Keratinocyte (primary cell): ENCODE data around the gene CD53. TPM values are rescaled to one million over a fixed set of nuclear protein-coding genes. Genes with fewer than 3 reads are reported as not detected.

Experiments
- DNase-seq: peaks from one replicate; pipeline ENCODE4 v3.0.0-alpha.2; 2011; ENCODE audit warnings: low read depth, missing footprints, low spot score
- FAIRE-seq: peaks from 2 replicates; lab custom pipeline; 2011; peaks lifted over from hg19 to GRCh38; lab: Jason Lieb, UNC
- H2AFZ ChIP-seq: 2 replicates; pipeline ENCODE4 v1.6.0; 2012; ENCODE audit warnings: low read length, control low read depth, inconsistent platforms; ENCODE audit not compliant: control insufficient read depth
- H3K27ac ChIP-seq: 2 replicates; pipeline ENCODE4 v1.5.1; 2011; ENCODE audit warnings: low read length; ENCODE audit not compliant: control insufficient read depth, insufficient read depth
- H3K27me3 ChIP-seq: 3 replicates; pipeline ENCODE4 v1.6.0; 2011; ENCODE audit warnings: low read length; ENCODE audit not compliant: control insufficient read depth, insufficient read depth; ENCODE audit errors: extremely low read depth
- H3K36me3 ChIP-seq, 2 experiments: 2 replicates in 1 of 2; 3 replicates in 1 of 2; pipeline ENCODE4 v1.5.1; 2011; ENCODE audit warnings: low read length in 2 of 2, mild to moderate bottlenecking in 1 of 2; ENCODE audit not compliant: control insufficient read depth in 2 of 2, insufficient read depth in 2 of 2; ENCODE audit errors: extremely low read depth in 1 of 2
- H3K4me1 ChIP-seq: 3 replicates; pipeline ENCODE4 v1.5.1; 2011; ENCODE audit warnings: low read length; ENCODE audit not compliant: control insufficient read depth, insufficient read depth; ENCODE audit errors: extremely low read depth
- H3K4me2 ChIP-seq: 3 replicates; pipeline ENCODE4 v1.6.0; 2011; ENCODE audit warnings: low read depth, low read length; ENCODE audit not compliant: control insufficient read depth, insufficient read depth; ENCODE audit errors: extremely low read depth
- H3K4me3 ChIP-seq, 3 experiments: fragments of 200-600 bp in 1 of 3; sonication (generic) in 1 of 3; 2 replicates in 2 of 3; 3 replicates in 1 of 3; pipeline ENCODE4 v1.5.1; 2011 to 2016; ENCODE audit warnings: low read length in 3 of 3, mild to moderate bottlenecking in 3 of 3, control low read depth in 2 of 3, inconsistent platforms in 1 of 3, low read depth in 1 of 3, mixed read lengths in 1 of 3, mixed run types in 1 of 3, moderate library complexity in 1 of 3; ENCODE audit not compliant: control insufficient read depth in 2 of 3, insufficient read depth in 2 of 3; ENCODE audit errors: extremely low read depth in 1 of 3
- H3K79me2 ChIP-seq: 2 replicates; pipeline ENCODE4 v1.6.0; 2012; ENCODE audit warnings: low read length; ENCODE audit not compliant: control insufficient read depth, insufficient read depth
- H3K9ac ChIP-seq: 3 replicates; pipeline ENCODE4 v1.6.0; 2011; ENCODE audit warnings: low read length; ENCODE audit not compliant: control insufficient read depth, insufficient read depth; ENCODE audit errors: extremely low read depth
- H3K9me1 ChIP-seq: 3 replicates; pipeline ENCODE4 v1.6.0; 2011; ENCODE audit warnings: low read length; ENCODE audit not compliant: control insufficient read depth, insufficient read depth; ENCODE audit errors: extremely low read depth
- H3K9me3 ChIP-seq: 2 replicates; pipeline ENCODE4 v1.5.1; 2012; ENCODE audit warnings: low read depth, low read length; ENCODE audit not compliant: control insufficient read depth
- H4K20me1 ChIP-seq: 3 replicates; pipeline ENCODE4 v1.6.0; 2011; ENCODE audit warnings: low read length; ENCODE audit not compliant: control insufficient read depth, insufficient read depth; ENCODE audit errors: extremely low read depth
- EZH2 ChIP-seq: IDR thresholded peaks from one replicate; pipeline ENCODE4 v1.6.1; 2012; ENCODE audit warnings: inconsistent platforms, mild to moderate bottlenecking, low read length, moderate library complexity
- dilution Hi-C: fragments of 300-500 bp; cut with MboI; formaldehyde crosslinking; loops from one replicate; pipeline ENCODE4 v1.7.0; 2020; ENCODE audit warnings: low sequenced_read_pairs; ENCODE audit not compliant: extremely low pct_ligation_motif_present
- polyA plus RNA-seq, 5 experiments: library from polyadenylated mRNA; depleted of rRNA in 3 of 5; stranded (reverse) in 3 of 5; stranded (forward) in 1 of 5; unstranded in 1 of 5; fragments of >200 nt; gene quantifications; 1 replicate in 1 of 5; 2 replicates in 3 of 5; 3 replicates in 1 of 5; pipeline versions ENCODE4 v1.2.1 to v1.2.3, GENCODE V29; 2011 to 2012; ENCODE audit warnings: missing spikeins in 2 of 5, low read depth in 1 of 5, low replicate concordance in 1 of 5
- TF ChIP-seq, protein P1 (sequence below), 3 experiments: IDR thresholded peaks in 1 of 3; conservative IDR thresholded peaks in 1 of 3; optimal IDR thresholded peaks in 1 of 3; 2 replicates in 2 of 3; 3 replicates in 1 of 3; pipeline versions ENCODE3 to v1.5.1; 2011; ENCODE audit warnings: low read length in 3 of 3, mild to moderate bottlenecking in 3 of 3, moderate library complexity in 2 of 3, control low read depth in 1 of 3, inconsistent platforms in 1 of 3; ENCODE audit not compliant: insufficient read depth in 2 of 3; ENCODE audit errors: extremely low read depth in 1 of 3

The CD53 gene
- polyA plus RNA-seq, 1 donor (not counting 4 experiments of a cell fraction or from before 2014, with no cell fraction given), result 0.09 TPM

DNA sequence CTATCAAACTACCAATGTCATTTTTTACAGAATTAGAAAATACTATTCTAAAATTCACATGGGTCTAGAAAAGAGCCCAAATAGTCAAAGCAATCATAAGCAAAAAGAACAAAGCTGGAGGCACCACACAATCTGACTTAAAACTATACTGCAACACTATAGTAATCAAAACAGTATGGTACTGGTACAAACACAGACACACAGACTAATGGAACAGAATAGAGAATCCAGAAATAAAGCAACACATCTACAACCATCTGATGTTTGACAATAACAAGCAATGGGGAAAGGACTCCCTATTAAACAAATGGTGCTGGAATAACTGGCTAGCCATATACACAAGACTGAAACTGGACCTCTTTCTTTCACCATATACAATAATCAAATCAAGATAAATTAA is 39.8 kb downstream of the CD53 start:
- H3K4me2 ChIP-seq, result no peak overlapping the region
- H3K27me3 ChIP-seq, result no peaks in the 10 kb centered on the region
- dilution Hi-C loops, result no loop called here
- H3K9me1 ChIP-seq, result no peaks in the 10 kb centered on the region
- TF ChIP-seq EZH2, result no peak
- TF ChIP-seq, protein P1, sequence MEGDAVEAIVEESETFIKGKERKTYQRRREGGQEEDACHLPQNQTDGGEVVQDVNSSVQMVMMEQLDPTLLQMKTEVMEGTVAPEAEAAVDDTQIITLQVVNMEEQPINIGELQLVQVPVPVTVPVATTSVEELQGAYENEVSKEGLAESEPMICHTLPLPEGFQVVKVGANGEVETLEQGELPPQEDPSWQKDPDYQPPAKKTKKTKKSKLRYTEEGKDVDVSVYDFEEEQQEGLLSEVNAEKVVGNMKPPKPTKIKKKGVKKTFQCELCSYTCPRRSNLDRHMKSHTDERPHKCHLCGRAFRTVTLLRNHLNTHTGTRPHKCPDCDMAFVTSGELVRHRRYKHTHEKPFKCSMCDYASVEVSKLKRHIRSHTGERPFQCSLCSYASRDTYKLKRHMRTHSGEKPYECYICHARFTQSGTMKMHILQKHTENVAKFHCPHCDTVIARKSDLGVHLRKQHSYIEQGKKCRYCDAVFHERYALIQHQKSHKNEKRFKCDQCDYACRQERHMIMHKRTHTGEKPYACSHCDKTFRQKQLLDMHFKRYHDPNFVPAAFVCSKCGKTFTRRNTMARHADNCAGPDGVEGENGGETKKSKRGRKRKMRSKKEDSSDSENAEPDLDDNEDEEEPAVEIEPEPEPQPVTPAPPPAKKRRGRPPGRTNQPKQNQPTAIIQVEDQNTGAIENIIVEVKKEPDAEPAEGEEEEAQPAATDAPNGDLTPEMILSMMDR (optimal IDR thresholded peaks at IDR 0.05 in 1 of 3, IDR thresholded peaks at IDR 0.05 in 1 of 3, conservative IDR thresholded peaks at IDR 0.05 in 1 of 3; ENCODE audit: extremely low read depth in 1 of 3, insufficient read depth in 2 of 3, low read length in 3 of 3), result no peak
- H3K27ac ChIP-seq, result no peak overlapping the region
- no peaks in the 10 kb centered on the region for H4K20me1 ChIP-seq
- DNase-seq (no peak), FAIRE-seq (no peak)
- H3K4me3 ChIP-seq, result no peak overlapping the region
- peaks cover 3% of the 10 kb centered on the region for H3K4me1 ChIP-seq
- no peaks in the 10 kb centered on the region for H3K9me3 ChIP-seq
- no peak overlapping the region for H2AFZ ChIP-seq
- H3K9ac ChIP-seq, result no peak overlapping the region
- no peaks in the 10 kb centered on the region for H3K36me3 ChIP-seq
- no peaks in the 10 kb centered on the region for H3K79me2 ChIP-seq

DNA sequence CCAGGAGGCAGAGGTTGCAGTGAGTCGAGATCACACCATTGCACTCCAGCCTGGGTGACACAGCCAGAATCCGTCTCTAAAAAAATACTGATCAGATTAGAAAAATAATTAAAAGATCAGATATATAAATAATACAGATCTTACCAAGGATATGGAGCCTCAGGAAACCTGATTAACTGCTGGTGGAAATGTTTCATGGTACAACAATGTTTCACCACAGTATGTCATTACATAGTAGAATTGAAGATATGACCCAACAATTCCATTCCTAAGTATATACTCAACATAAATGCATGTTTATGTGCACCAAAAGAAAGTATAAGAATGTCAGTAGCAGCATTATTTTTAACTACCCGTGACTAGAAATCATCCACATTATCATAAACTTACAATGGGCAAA is 41.7 kb downstream of the CD53 start:
- no peaks in the 10 kb centered on the region for H3K27me3 ChIP-seq
- DNase-seq, result no peak
- H2AFZ ChIP-seq, result no peak overlapping the region
- H3K9me1 ChIP-seq, result no peaks in the 10 kb centered on the region
- H3K9ac ChIP-seq, result no peak overlapping the region
- no peak overlapping the region for H3K4me2 ChIP-seq
- TF ChIP-seq, protein P1 (optimal IDR thresholded peaks at IDR 0.05 in 1 of 3, IDR thresholded peaks at IDR 0.05 in 1 of 3, conservative IDR thresholded peaks at IDR 0.05 in 1 of 3; ENCODE audit: extremely low read depth in 1 of 3, insufficient read depth in 2 of 3, low read length in 3 of 3), result no peak
- TF ChIP-seq EZH2, result no peak
- no peak for FAIRE-seq
- no peaks in the 10 kb centered on the region for H3K79me2 ChIP-seq
- H3K4me1 ChIP-seq, result peaks cover 3% of the 10 kb centered on the region
- no peaks in the 10 kb centered on the region for H3K36me3 ChIP-seq
- no peak overlapping the region for H3K4me3 ChIP-seq
- H3K9me3 ChIP-seq, result no peaks in the 10 kb centered on the region
- no peaks in the 10 kb centered on the region for H4K20me1 ChIP-seq
- no peak overlapping the region for H3K27ac ChIP-seq
- dilution Hi-C loops, result no loop called here
